Skeletal muscle tissue (tissue), 4 donors: Measurements from ENCODE around the gene ARFGAP3. TPM values are rescaled to one million over a fixed set of nuclear protein-coding genes. Genes with fewer than 3 reads are reported as not detected.

Experiments
- H3K27ac ChIP-seq: one replicate; pipeline ENCODE4 v1.7.0; 2013; ENCODE audit warnings: mild to moderate bottlenecking, low read depth, low read length, inconsistent platforms
- H3K27me3 ChIP-seq, 3 donors: one replicate each; pipeline ENCODE4 v1.7.0; 2013; ENCODE audit warnings: low read length in 3 of 3; ENCODE audit not compliant: control insufficient read depth in 3 of 3, insufficient read depth in 3 of 3
- H3K36me3 ChIP-seq, 3 donors: one replicate each; pipeline ENCODE4 v1.7.0; 2013; ENCODE audit warnings: low read length in 3 of 3; ENCODE audit not compliant: control insufficient read depth in 3 of 3, insufficient read depth in 3 of 3
- H3K4me1 ChIP-seq, 3 donors: one replicate each; pipeline ENCODE4 v1.7.0; 2013; ENCODE audit warnings: low read length in 3 of 3, mild to moderate bottlenecking in 3 of 3; ENCODE audit not compliant: control insufficient read depth in 3 of 3, insufficient read depth in 3 of 3
- H3K4me3 ChIP-seq, 3 donors: one replicate each; pipeline ENCODE4 v1.7.0; 2013; ENCODE audit warnings: low read length in 3 of 3
- H3K9ac ChIP-seq, 3 donors: one replicate each; pipeline ENCODE4 v1.7.0; 2013; ENCODE audit warnings: low read length in 3 of 3, mild to moderate bottlenecking in 3 of 3, moderate library complexity in 2 of 3, low read depth in 1 of 3
- H3K9me3 ChIP-seq, 3 donors: one replicate each; pipeline ENCODE4 v1.7.0; 2013; ENCODE audit warnings: low read length in 3 of 3; ENCODE audit not compliant: control insufficient read depth in 3 of 3
- total RNA-seq: library from RNA; depleted of rRNA; stranded (reverse); fragments of >200 nt; gene quantifications from one replicate; pipeline ENCODE4 v1.2.3, GENCODE V29; 2014
- donor health status: Osteomylitis.

The ARFGAP3 gene
- total RNA-seq, 1 donor from 2014 or later: 32.9 TPM

GRCh38 chr22:42800451-42801251, 56.4 kb downstream of the ARFGAP3 start:
- no peak overlapping the region for H3K27ac ChIP-seq
- H3K36me3 ChIP-seq: peaks cover 26 to 38% (median 27%) of the 10 kb centered on the region in 3 donors
- H3K9ac ChIP-seq: peak overlapping the region in 1 of 3 donors; percentile 25
- peaks cover 24 to 26% (median 24%) of the 10 kb centered on the region in 3 donors for H3K4me1 ChIP-seq
- no peaks in the 10 kb centered on the region for H3K27me3 ChIP-seq
- no peak overlapping the region for H3K4me3 ChIP-seq
- no peaks in the 10 kb centered on the region for H3K9me3 ChIP-seq

- Histone ChIP-seq H3K9me3 (no peaks in the 10 kb centered on the region), H3K36me3 (peaks cover 27 to 45% (median 27%) of the 10 kb centered on the region in 3 donors), H3K4me1 (peaks cover 16 to 21% (median 18%) of the 10 kb centered on the region in 3 donors), H3K9ac (no peak overlapping the region), H3K27me3 (no peaks in the 10 kb centered on the region), H3K4me3 (no peak overlapping the region), H3K27ac (no peak overlapping the region)
Measured at GRCh38 chr22:42799461-42800405, 57.3 kb downstream of the ARFGAP3 start.

GRCh38 chr22:42799061-42799460, 58.0 kb downstream of the ARFGAP3 start:
- Histone ChIP-seq H3K4me3 (no peak overlapping the region), H3K27ac (no peak overlapping the region), H3K36me3 (peaks cover 27 to 49% (median 27%) of the 10 kb centered on the region in 3 donors), H3K9me3 (no peaks in the 10 kb centered on the region), H3K9ac (no peak overlapping the region), H3K27me3 (no peaks in the 10 kb centered on the region), H3K4me1 (peaks cover 15 to 21% (median 16%) of the 10 kb centered on the region in 3 donors)

- Histone ChIP-seq H3K27me3 (no peaks in the 10 kb centered on the region), H3K36me3 (peaks cover 23 to 45% (median 24%) of the 10 kb centered on the region in 3 donors), H3K27ac (no peak overlapping the region), H3K4me3 (no peak overlapping the region), H3K9ac (no peak overlapping the region), H3K9me3 (no peaks in the 10 kb centered on the region), H3K4me1 (peaks cover 7 to 27% (median 22%) of the 10 kb centered on the region in 3 donors)
Measured at GRCh38 chr22:42797011-42797410, 60.1 kb downstream of the ARFGAP3 start.

GRCh38 chr22:42796081-42796480, 61.0 kb downstream of the ARFGAP3 start:
- no peak overlapping the region for H3K27ac ChIP-seq
- peaks cover 17 to 45% (median 24%) of the 10 kb centered on the region in 3 donors for H3K36me3 ChIP-seq
- H3K9me3 ChIP-seq: no peaks in the 10 kb centered on the region
- peaks cover 15 to 31% (median 23%) of the 10 kb centered on the region in 3 donors for H3K4me1 ChIP-seq
- no peaks in the 10 kb centered on the region for H3K27me3 ChIP-seq
- no peak overlapping the region for H3K4me3 ChIP-seq
- no peak overlapping the region for H3K9ac ChIP-seq

- Histone ChIP-seq H3K4me3 (no peak overlapping the region), H3K27me3 (no peaks in the 10 kb centered on the region), H3K9ac (no peak overlapping the region), H3K9me3 (no peaks in the 10 kb centered on the region), H3K27ac (no peak overlapping the region), H3K4me1 (peaks cover 14 to 31% (median 22%) of the 10 kb centered on the region in 3 donors), H3K36me3 (peaks cover 15 to 38% (median 24%) of the 10 kb centered on the region in 3 donors)
Measured at GRCh38 chr22:42794551-42795510, 62.2 kb downstream of the ARFGAP3 start.

- H3K27ac ChIP-seq: no peak overlapping the region
- no peak overlapping the region for H3K9ac ChIP-seq
- H3K4me1 ChIP-seq: peaks cover 14 to 31% (median 22%) of the 10 kb centered on the region in 3 donors
Measured at GRCh38 chr22:42793848-42794405, 63.1 kb downstream of the ARFGAP3 start.

GRCh38 chr22:42792909-42793847, 63.9 kb downstream of the ARFGAP3 start:
- Histone ChIP-seq H3K9ac (peak overlapping the region in 1 of 3 donors; percentile 66), H3K9me3 (no peaks in the 10 kb centered on the region), H3K27ac (peak overlapping the region; percentile 58), H3K27me3 (no peaks in the 10 kb centered on the region), H3K4me3 (peak overlapping the region in 1 of 3 donors; percentile 7), H3K4me1 (peaks cover 14 to 31% (median 22%) of the 10 kb centered on the region in 3 donors), H3K36me3 (peaks cover 10 to 24% (median 13%) of the 10 kb centered on the region in 3 donors)

More at GRCh38 chr22:42793848-42794405, 63.1 kb downstream of the ARFGAP3 start:
- H3K36me3 ChIP-seq: peaks cover 12 to 29% (median 17%) of the 10 kb centered on the region in 3 donors
- no peaks in the 10 kb centered on the region for H3K27me3 ChIP-seq
- no peak overlapping the region for H3K4me3 ChIP-seq
- H3K9me3 ChIP-seq: no peaks in the 10 kb centered on the region
